HEK293 (cell line): ENCODE data around the gene MYZAP.

Source experiments
- CTCF ChIA-PET: fragments of 350-600 bp; formaldehyde crosslinking; extraction: SDS; loops from one replicate; lab custom pipeline; 2021; ENCODE audit warnings: antibody characterized with exemption; lab: Yijun Ruan, JAX
- POLR2A ChIA-PET: fragments of 300-600 bp; formaldehyde crosslinking; extraction: SDS; loops from one replicate; lab custom pipeline; 2020; ENCODE audit warnings: antibody characterized with exemption, inconsistent platforms; lab: Yijun Ruan, JAX
- H3K27ac ChIP-seq: fragments of 200-500 bp; sonication (Bioruptor generic); 2 replicates; pipeline ENCODE4 v1.5.1; 2014; ENCODE audit warnings: low read depth, low read length, control low read depth, inconsistent platforms; ENCODE audit errors: extremely low read depth
- H3K36me3 ChIP-seq, 2 experiments: fragments of 200-500 bp in 1 of 2; sonication (Bioruptor generic) in 1 of 2; 1 replicate in 1 of 2; 2 replicates in 1 of 2; pipeline ENCODE4 v1.5.1; 2014 to 2017; ENCODE audit warnings: inconsistent platforms in 2 of 2, low read length in 2 of 2; ENCODE audit not compliant: control insufficient read depth in 2 of 2, insufficient read depth in 1 of 2
- H3K4me1 ChIP-seq: fragments of 200-500 bp; sonication (Bioruptor generic); 2 replicates; pipeline ENCODE4 v1.5.1; 2014; ENCODE audit warnings: mild to moderate bottlenecking, low read length, inconsistent platforms; ENCODE audit not compliant: control insufficient read depth, insufficient read depth
- H3K4me3 ChIP-seq: 2 replicates; pipeline ENCODE4 v1.5.1; 2011; ENCODE audit warnings: low read depth, mild to moderate bottlenecking, control low read depth, low read length, moderate library complexity
- H3K9me3 ChIP-seq: fragments of 200-500 bp; sonication (Bioruptor generic); 2 replicates; pipeline ENCODE4 v1.5.1; 2014; ENCODE audit warnings: low read depth, low read length, inconsistent platforms; ENCODE audit not compliant: control insufficient read depth, insufficient read depth
- PRDM10 ChIP-seq: fragments of 450-650 bp; formaldehyde crosslinking; IDR thresholded peaks from 2 replicates; pipeline ENCODE4 v1.5.1; 2016; ENCODE audit warnings: missing biosample characterization, missing genetic modification characterization
- SETDB1 ChIP-seq: IDR thresholded peaks from one replicate; pipeline ENCODE4 v1.6.1; 2017; ENCODE audit warnings: mild to moderate bottlenecking, low read length, moderate library complexity, mixed read lengths; ENCODE audit not compliant: insufficient read length
- ZBTB44 ChIP-seq: fragments of 450-650 bp; IDR thresholded peaks from 2 replicates; pipeline ENCODE4 v1.5.1; 2018; ENCODE audit warnings: missing biosample characterization, mild to moderate bottlenecking, missing genetic modification characterization
- ZNF140 ChIP-seq: fragments of 450-650 bp; formaldehyde crosslinking; IDR thresholded peaks from 2 replicates; pipeline ENCODE4 v1.5.1; 2016; ENCODE audit warnings: missing biosample characterization, missing genetic modification characterization
- ZNF223 ChIP-seq: fragments of 450-650 bp; formaldehyde crosslinking; IDR thresholded peaks from 2 replicates; pipeline ENCODE4 v1.5.1; 2016; ENCODE audit warnings: missing biosample characterization, missing genetic modification characterization
- ZNF239 ChIP-seq: fragments of 450-650 bp; formaldehyde crosslinking; IDR thresholded peaks from 2 replicates; pipeline ENCODE4 v1.5.1; 2016; ENCODE audit warnings: missing biosample characterization, missing genetic modification characterization
- ZNF280D ChIP-seq: fragments of 450-650 bp; formaldehyde crosslinking; IDR thresholded peaks from 2 replicates; pipeline ENCODE4 v1.5.1; 2016; ENCODE audit warnings: missing biosample characterization, missing genetic modification characterization
- ZNF341 ChIP-seq: fragments of 450-650 bp; formaldehyde crosslinking; IDR thresholded peaks from 2 replicates; pipeline ENCODE4; 2016; ENCODE audit warnings: low read depth, missing biosample characterization, missing genetic modification characterization
- ZNF600 ChIP-seq: fragments of 450-650 bp; formaldehyde crosslinking; IDR thresholded peaks from 2 replicates; pipeline ENCODE4 v1.5.1; 2016; ENCODE audit warnings: missing biosample characterization, missing genetic modification characterization
- ZNF623 ChIP-seq: fragments of 450-650 bp; formaldehyde crosslinking; IDR thresholded peaks from 2 replicates; pipeline ENCODE4 v1.5.1; 2016; ENCODE audit warnings: missing biosample characterization, missing genetic modification characterization
- ZSCAN30 ChIP-seq: fragments of 450-650 bp; IDR thresholded peaks from 2 replicates; pipeline ENCODE4 v1.5.1; 2018; ENCODE audit warnings: missing biosample characterization, mild to moderate bottlenecking, missing genetic modification characterization, moderate library complexity

The MYZAP gene

GRCh38 chr15:57580428-57580827 is 11.3 kb upstream of the MYZAP start (continued):
- TF ChIP-seq ZSCAN30 (tag by site-specific recombination) (no peak), ZNF223 (no peak), ZNF280D (no peak)

GRCh38 chr15:57580866-57581265 is 10.8 kb upstream of the MYZAP start:
- no peaks in the 10 kb centered on the region for H3K36me3 ChIP-seq
- no peak overlapping the region for H3K4me3 ChIP-seq
- H3K4me1 ChIP-seq, result no peaks in the 10 kb centered on the region
- H3K27ac ChIP-seq, result no peak overlapping the region
- ChIA-PET CTCF (no interaction called here), POLR2A (no interaction called here)
- H3K9me3 ChIP-seq, result no peaks in the 10 kb centered on the region
- TF ChIP-seq PRDM10 (tag by site-specific recombination), result no peak

- CTCF ChIA-PET, result no interaction called here
These were observed 9.6 kb upstream of the MYZAP start for GRCh38 chr15:57582090-57582489.

GRCh38 chr15:57583282-57583681 is 8.4 kb upstream of the MYZAP start:
- POLR2A ChIA-PET, result no interaction called here
- H3K4me3 ChIP-seq, result no peak overlapping the region
- no peak for TF ChIP-seq ZNF140 (tag by site-specific recombination)
- peak; percentile 86 for TF ChIP-seq SETDB1
- no peak for TF ChIP-seq ZNF623 (tag by site-specific recombination)
- no peaks in the 10 kb centered on the region for H3K9me3 ChIP-seq
- no peaks in the 10 kb centered on the region for H3K36me3 ChIP-seq
- no peaks in the 10 kb centered on the region for H3K4me1 ChIP-seq
- CTCF ChIA-PET, result interaction anchor here (0.6 to 1.7 kb wide), 3 partner anchors 22 to 200 kb away, joined by 3 to 4 read pairs (median 4); no protein-coding TSS in a partner anchor
- no peak overlapping the region for H3K27ac ChIP-seq

More at GRCh38 chr15:57582090-57582489, 9.6 kb upstream of the MYZAP start:
- no peak overlapping the region for H3K27ac ChIP-seq
- no peaks in the 10 kb centered on the region for H3K4me1 ChIP-seq
- H3K36me3 ChIP-seq, result no peaks in the 10 kb centered on the region
- H3K4me3 ChIP-seq, result no peak overlapping the region
- TF ChIP-seq ZNF239 (tag by site-specific recombination) (no peak), ZNF600 (no peak), ZNF341 (tag by site-specific recombination) (no peak), ZBTB44 (tag by site-specific recombination) (no peak)
- POLR2A ChIA-PET, result no interaction called here
- no peaks in the 10 kb centered on the region for H3K9me3 ChIP-seq
